NCI-H2107 treated with DMSO at 0.1 percent for 48 hours (cell line): ENCODE results near the gene LEF1.
A peak's percentile ranks its signal among the peaks of the same experiment; 100 is the strongest.
"Not testable (repeated sequence)": the region's sequence is repeated elsewhere in the genome, so short reads cannot be mapped to it uniquely, and the experiment has no call there.

Source experiments
- DNase-seq: peaks from one replicate; lab custom pipeline; 2025; ENCODE audit not compliant: unreplicated experiment; lab: John Stamatoyannopoulos, UW

Gene LEF1

GRCh38 chr4:108037884-108038283, 130.8 kb downstream of the LEF1 start:
- DNase-seq, result no peak

GRCh38 chr4:108036213-108036612, 132.5 kb downstream of the LEF1 start:
- DNase-seq, result peak; percentile 25

- no peak for DNase-seq
Observed at GRCh38 chr4:108035691-108036090, 133.0 kb downstream of the LEF1 start.

GRCh38 chr4:108034565-108034964, 134.2 kb downstream of the LEF1 start:
- DNase-seq, result no peak

GRCh38 chr4:108033348-108033747, 135.4 kb downstream of the LEF1 start:
- DNase-seq, result no peak

- DNase-seq, result no peak
Observed at GRCh38 chr4:108031427-108032083, 137.2 kb downstream of the LEF1 start.

- DNase-seq, result peak; percentile 9
Observed at GRCh38 chr4:108030332-108030731, 138.4 kb downstream of the LEF1 start.

- DNase-seq, result no peak
Observed at GRCh38 chr4:108029731-108030130, 139.0 kb downstream of the LEF1 start.

- no peak for DNase-seq
Observed at GRCh38 chr4:108029016-108029720, 139.6 kb downstream of the LEF1 start.

GRCh38 chr4:108024878-108025165, 143.9 kb downstream of the LEF1 start:
- no peak for DNase-seq

- DNase-seq, result no peak
Observed at GRCh38 chr4:108024085-108024877, 144.5 kb downstream of the LEF1 start.

- no peak for DNase-seq
Observed at GRCh38 chr4:108018884-108019187, 149.9 kb downstream of the LEF1 start.

- peak; percentile 5 for DNase-seq
Observed at GRCh38 chr4:108018040-108018883, 150.5 kb downstream of the LEF1 start.

- DNase-seq, result no peak
Observed at GRCh38 chr4:108013955-108014354, 154.8 kb downstream of the LEF1 start.

GRCh38 chr4:108013327-108013726, 155.4 kb downstream of the LEF1 start:
- no peak for DNase-seq

- not testable (repeated sequence) for DNase-seq
Observed at GRCh38 chr4:108012382-108012781, 156.3 kb downstream of the LEF1 start.

- DNase-seq, result no peak
Observed at GRCh38 chr4:108010167-108010566, 158.6 kb downstream of the LEF1 start.

GRCh38 chr4:108008721-108009120, 160.0 kb downstream of the LEF1 start:
- no peak for DNase-seq

GRCh38 chr4:108007984-108008383, 160.7 kb downstream of the LEF1 start:
- DNase-seq, result no peak

GRCh38 chr4:108006361-108006760, 162.4 kb downstream of the LEF1 start:
- DNase-seq, result no peak

- DNase-seq, result no peak
Observed at GRCh38 chr4:108005807-108006206, 162.9 kb downstream of the LEF1 start.
